KOPT-K1 (cell line): ENCODE measurements around the gene BCL11A.

Experiments
- H3K27ac ChIP-seq: fragments of 200-600 bp; sonication (generic); 2 replicates; pipeline ENCODE4 v1.5.1; 2016; ENCODE audit warnings: antibody characterized with exemption, mild to moderate bottlenecking, low read depth, low read length; ENCODE audit not compliant: poor library complexity, severe bottlenecking
- H3K36me3 ChIP-seq: fragments of 200-600 bp; sonication (generic); 2 replicates; pipeline ENCODE4 v1.5.1; 2017; ENCODE audit warnings: antibody characterized with exemption, mild to moderate bottlenecking, low read length, moderate library complexity; ENCODE audit not compliant: insufficient read depth
- H3K9me3 ChIP-seq: fragments of 200-600 bp; sonication (generic); 2 replicates; pipeline ENCODE4 v1.5.1; 2017; ENCODE audit warnings: antibody characterized with exemption, low read length, mild to moderate bottlenecking; ENCODE audit not compliant: insufficient read depth, poor library complexity, severe bottlenecking

Gene BCL11A

DNA sequence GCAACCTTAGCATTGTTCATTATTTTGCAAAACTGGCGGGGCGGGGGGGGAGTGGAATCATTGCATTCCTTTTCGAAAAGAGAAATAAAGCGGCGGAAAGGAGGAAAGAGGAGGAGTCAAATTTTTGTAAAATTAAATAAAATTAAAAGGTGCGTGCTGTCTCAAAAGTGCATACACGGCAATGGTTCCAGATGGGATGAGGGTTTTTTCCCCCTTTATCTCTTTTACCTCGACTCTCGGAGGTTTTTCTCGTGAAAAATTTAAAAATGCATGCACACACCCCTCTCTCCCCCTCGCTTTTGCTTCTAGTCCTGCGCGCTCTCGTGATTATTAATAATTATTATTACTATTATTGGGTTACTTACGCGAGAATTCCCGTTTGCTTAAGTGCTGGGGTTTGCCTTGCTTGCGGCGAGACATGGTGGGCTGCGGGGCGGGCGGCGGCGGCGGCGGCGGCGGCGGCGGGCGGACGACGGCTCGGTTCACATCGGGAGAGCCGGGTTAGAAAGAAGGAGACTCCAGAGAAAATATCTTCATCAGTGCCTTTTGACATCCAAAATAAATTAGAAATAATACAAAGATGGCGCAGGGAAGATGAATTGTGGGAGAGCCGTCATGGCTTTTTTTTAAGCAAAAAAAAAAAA is 481 bp downstream of the BCL11A start:
- Histone ChIP-seq H3K36me3 (no peaks in the 10 kb centered on the region), H3K27ac (peak overlapping the region; percentile 89), H3K9me3 (no peaks in the 10 kb centered on the region)

DNA sequence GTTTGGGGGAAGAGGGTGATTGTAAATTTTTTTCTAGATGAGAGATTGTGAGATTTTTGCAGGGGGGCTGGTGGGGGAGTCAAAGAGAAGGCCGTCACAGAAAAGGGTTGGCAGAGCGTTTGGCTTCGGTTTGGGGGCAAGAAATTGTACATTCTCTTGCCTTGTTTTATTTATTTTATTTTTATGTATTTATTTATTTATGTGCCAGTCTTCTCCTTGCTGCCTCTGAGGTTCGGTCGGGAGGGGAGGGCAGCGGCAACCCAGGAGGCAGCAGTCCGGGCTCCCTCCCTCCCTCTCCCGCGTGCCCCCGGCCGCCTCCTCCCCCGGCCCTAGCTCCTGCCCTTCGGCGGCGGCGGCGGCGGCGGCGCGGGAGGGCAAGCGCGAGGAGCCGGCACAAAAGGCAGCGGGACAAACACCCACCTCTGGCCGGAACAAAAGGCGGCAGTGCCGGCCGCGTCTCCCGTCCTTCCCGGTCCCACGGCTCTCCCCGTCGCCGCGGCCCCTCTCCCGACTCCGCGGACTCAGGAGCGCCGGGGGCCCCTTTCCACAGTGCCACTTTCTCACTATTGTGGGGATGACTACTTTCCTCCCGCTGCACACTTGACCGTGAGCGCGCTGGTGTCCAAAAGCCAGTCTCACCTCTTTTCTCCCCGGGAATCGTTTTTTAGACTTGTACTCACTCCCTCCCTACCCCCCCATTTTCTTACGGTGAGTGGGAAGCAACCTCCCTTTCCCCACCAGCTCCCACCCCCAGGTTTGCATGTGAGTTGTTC is 1.2 kb downstream of the BCL11A start:
- Histone ChIP-seq H3K36me3 (no peaks in the 10 kb centered on the region), H3K9me3 (no peaks in the 10 kb centered on the region), H3K27ac (peak overlapping the region; percentile 89)

DNA sequence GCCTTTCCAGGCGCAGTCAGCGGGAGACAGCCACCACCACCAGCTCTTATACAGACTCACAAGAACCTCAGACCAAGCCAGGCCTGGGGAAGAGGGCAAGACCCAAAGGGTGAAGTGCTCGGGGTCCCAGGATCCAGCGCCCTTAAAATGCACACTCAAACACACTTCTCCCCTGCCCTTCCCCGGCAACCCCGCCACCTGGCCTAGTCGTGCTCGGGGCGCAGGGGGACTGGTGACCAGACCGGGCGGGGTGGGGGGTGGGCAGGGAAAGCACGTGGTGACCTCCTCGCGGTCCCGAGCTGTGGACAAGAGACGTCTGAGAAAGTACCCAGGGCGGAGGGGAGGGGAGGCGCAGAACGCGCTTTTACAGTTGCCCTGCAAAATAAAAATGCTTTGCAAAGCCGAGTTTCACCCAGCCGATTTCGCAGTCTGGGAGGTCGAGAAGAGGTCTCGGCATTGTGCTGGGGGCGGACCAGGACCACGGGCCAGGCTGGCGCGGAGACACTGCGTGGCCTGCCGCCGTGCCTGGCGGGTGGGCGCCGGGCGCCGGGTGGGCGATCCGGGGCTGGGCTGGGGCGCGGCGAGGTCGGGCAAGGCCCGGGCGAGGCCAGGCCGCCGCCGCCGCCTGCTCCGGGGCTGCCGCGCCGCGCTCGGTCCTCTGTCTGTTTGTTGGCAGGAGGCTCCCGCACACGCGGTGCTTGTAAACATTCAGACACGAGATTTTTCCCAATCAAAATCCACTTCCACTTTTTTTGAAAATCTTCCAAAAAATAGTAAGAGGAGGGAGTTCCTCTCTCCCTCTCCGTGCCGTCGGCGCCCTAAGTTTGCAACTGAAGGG is 2.0 kb downstream of the BCL11A start:
- Histone ChIP-seq H3K27ac (peak overlapping the region; percentile 89), H3K36me3 (peaks cover 4% of the 10 kb centered on the region), H3K9me3 (no peaks in the 10 kb centered on the region)

DNA sequence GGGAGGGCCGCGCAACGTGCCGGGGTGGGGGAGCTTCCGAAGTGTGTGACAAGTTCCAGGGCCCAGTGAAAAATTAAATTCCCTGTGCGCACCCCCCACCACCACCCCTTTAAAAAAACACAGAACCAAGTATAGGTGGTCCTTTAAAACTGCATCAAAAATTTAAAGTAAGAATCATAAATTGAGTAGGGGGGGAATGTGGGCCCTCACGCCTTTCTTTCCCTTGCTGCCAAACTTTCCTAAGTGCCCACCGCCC is 2.5 kb downstream of the BCL11A start:
- no peaks in the 10 kb centered on the region for H3K9me3 ChIP-seq
- H3K27ac ChIP-seq = peak overlapping the region; percentile 89
- peaks cover 9% of the 10 kb centered on the region for H3K36me3 ChIP-seq

DNA sequence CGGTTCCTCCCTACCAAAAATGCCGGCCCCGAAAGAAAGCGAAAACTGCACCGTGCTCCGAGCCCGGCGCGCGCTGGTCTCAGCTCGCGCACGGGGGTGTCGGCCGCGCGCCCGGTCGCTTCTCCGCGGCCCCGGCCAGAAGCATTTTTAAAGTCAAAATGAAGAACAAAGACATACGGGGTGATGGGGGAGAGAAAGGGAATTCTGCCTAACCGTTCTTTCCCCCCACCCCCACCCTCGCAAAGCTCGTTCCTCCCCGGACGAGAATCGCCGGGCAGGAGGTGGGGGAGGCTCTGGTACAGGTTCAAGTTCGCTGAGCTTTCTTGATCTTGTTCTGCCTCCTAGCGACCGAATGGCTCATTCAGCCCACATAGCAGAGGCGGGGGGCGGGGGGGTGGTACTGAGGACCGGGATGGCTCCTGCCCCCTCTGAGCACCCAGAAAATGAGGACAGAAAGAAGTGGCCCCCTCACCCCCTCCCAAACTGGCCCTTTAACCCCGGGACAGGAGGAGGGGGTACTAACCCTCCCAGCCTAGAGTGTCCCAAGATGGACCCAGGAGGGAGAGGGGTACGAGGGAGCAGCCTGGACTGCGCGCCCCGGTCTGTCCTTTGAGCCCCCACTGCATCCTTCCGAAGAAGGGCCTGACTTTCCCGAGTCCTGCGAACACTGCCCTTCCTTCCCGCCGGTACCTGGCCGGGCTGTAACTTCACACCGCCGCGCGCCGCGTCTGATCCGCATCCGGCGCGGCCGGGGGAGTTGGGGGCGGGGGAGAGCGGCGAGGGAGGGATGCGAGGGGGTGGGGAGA is 3.1 kb downstream of the BCL11A start:
- Histone ChIP-seq H3K27ac (peak overlapping the region; percentile 89), H3K9me3 (no peaks in the 10 kb centered on the region)

DNA sequence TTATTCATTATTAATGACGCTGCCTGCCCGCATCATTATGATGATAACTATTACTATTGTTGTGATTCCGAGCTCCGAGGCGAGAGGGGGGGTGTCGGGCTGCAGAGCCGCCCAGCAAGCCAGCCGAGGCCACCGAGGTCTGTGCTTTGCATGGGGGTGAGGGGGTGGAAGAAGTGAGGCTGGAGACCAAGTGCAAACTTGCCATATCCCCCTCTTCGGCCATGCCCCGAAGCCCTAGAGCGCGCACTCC is 3.6 kb downstream of the BCL11A start:
- H3K36me3 ChIP-seq = peaks cover 20% of the 10 kb centered on the region
- H3K27ac ChIP-seq = peak overlapping the region; percentile 89
- no peaks in the 10 kb centered on the region for H3K9me3 ChIP-seq

More for the DNA sequence above, 3.1 kb downstream of the BCL11A start:
- peaks cover 14% of the 10 kb centered on the region for H3K36me3 ChIP-seq

DNA sequence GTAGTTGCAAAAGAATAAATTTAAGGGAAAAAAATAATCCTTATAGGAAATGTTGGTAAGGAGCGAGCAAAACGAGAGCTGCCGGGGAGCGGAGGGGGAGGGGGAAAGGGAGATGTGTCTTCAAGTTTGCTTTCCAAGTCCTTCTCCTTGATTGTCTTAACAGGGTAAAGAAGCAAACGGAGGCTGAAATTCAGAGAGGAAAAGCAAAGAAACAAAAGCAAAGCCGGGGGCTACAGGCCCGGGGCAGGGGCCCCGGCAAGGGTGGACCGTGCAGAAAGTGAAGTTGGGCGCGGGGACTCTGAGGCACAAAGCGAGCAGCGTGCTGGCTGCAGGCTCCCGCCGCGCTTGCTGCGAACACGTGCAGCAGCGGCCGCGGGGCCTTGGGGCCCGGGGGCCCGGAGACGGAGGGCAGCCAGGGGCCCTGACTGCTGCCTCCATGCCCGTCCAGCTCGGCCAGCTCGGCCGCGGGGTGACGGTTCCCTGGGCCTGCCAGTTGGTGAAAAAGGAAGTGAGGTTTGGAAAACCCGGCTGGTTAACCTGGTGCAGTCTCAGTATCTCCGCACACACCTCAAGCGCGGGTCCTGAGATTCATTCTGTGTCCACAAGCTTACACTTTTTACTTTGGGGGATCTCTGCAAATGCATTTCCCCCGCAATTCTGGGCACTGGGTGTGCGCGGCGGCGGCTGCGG is 4.1 kb downstream of the BCL11A start:
- Histone ChIP-seq H3K9me3 (no peaks in the 10 kb centered on the region), H3K36me3 (peaks cover 24% of the 10 kb centered on the region), H3K27ac (peak overlapping the region; percentile 89)

DNA sequence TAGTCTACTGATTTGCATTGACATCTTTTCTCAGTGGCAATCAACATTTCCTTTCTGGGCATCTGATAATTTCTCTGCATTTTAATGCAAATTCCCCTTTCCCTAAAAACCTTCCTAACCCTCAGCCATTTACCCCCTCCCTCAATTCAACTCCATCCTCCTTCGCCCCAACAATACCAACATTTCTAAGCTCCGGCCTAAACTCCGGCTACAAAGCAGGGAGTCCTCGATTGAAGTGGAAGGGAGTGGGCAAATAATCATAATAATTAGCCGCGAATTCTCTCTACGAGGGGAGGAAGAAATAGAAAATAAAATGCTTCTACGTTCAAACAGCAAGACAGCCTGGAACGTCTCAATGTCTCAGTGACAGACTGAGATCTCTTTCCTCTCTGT is 4.6 kb downstream of the BCL11A start:
- Histone ChIP-seq H3K27ac (peak overlapping the region; percentile 89), H3K36me3 (peaks cover 30% of the 10 kb centered on the region), H3K9me3 (no peaks in the 10 kb centered on the region)

DNA sequence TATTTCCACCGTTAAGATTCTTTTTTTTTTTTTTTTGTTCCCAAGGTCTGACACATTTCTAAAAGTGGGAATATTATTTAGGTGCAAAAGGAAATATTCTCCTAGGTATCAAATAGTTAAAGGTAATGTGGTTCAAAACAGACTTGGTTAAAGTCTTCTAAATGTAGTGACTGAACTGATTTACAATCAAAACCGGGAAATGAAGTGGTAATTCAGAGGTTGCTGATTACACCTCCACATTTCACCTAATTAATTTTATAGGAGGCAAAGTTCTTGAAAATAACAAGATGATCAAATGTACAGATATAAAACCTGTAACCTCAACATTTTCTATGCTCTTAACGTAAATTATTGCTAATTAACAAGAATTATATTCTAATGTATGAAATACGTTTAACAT is 5.1 kb downstream of the BCL11A start:
- Histone ChIP-seq H3K9me3 (no peaks in the 10 kb centered on the region), H3K36me3 (peaks cover 35% of the 10 kb centered on the region), H3K27ac (peak overlapping the region; percentile 89)

DNA sequence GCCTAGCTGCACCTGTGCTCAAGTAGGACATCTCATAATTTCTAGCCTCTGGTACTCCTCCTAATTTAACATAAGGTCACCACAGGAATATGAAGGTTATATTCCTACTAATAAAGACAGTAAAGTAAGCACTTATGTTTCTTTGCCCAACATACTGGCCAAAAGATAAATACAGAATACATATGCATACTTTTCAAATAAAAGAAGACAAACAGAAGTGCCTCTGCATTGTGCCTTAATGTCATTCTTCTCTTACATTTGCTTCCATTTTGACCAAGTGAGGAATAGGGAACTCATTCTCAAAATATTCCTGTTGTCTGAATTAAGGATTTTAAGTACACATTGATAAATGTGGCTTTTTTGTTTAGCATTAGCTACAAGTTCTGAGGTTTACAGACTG is 5.6 kb downstream of the BCL11A start:
- Histone ChIP-seq H3K9me3 (no peaks in the 10 kb centered on the region), H3K36me3 (peaks cover 40% of the 10 kb centered on the region), H3K27ac (no peak overlapping the region)

DNA sequence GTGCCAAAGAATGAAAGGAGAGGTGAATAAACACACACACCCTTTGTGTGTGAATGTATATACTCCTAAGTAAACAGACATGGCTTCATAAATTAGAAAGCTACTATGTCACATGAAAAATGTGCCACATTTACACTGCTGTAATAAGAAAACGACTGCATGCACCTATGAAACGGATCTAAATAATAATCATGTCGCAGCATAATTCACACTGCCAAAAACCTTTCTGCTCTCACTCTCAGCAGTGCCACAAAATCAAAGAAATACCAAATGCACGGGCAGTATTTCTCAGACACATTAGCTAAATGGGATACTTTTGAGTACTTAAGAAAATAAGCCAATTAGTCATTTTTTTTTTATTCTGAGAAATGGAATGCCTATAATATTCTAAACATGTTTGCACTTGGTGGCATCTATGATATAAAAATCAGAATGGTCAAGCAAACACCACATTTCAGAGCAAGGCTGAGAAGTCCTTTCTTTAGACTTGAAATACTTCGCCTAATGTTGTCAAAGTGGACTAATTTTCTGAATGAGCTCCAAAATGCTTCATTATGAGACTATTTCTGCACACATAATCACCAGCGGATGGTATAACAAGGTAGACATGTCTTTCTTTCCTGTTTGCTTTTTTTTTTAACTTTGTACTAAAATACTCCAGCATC is 6.6 kb downstream of the BCL11A start:
- H3K9me3 ChIP-seq = no peaks in the 10 kb centered on the region
- H3K36me3 ChIP-seq = peaks cover 49% of the 10 kb centered on the region
- H3K27ac ChIP-seq = no peak overlapping the region

DNA sequence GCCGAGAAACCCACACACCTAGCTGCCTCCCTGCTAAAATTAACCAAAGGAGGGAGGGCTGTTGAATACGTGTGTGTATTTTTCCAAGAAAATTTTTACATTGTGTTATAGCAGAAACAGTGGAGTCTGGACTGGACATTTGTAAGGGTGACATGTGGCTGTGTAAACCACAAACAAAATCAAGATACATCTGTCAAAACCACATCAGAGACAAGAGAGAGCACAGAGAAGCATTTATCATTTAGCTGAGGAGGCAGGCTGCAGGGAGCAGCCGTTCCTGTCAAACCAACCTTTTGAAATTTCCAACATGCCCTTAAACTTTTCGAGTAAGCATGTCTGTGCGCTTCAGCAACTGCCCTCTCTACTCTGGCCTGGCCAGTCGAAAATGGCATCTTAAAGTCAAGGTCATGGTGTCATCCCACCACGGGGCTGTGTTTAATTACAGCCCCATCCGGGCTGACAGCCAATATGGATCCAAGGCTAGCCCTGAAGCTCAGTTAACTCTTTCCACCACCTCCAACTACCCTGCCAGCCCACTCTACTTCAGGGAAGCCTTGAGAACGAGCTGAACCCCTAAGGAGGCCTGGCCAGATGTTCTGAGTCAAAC is 8.4 kb downstream of the BCL11A start:
- peaks cover 68% of the 10 kb centered on the region for H3K36me3 ChIP-seq
- no peaks in the 10 kb centered on the region for H3K9me3 ChIP-seq
- peak overlapping the region; percentile 0 for H3K27ac ChIP-seq

DNA sequence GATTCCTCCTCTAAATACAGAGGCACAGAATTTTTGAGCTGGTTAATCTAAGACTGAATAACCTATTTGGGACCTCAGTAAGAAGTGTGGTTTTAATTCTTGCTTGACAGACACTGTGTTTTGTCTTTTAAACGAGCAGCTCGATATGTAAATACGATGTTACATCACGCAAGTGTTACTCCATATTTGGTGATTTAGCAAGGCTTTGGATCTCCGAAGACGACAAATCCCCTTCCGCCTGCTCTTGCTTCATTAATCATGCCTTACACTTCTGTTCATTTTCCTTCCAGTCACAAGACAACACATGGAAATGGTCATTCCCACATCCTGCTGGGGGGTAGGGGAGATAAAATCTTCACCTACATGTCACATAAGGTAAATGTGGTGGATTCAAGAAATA is 9.4 kb downstream of the BCL11A start:
- Histone ChIP-seq H3K9me3 (no peaks in the 10 kb centered on the region), H3K27ac (no peak overlapping the region), H3K36me3 (peaks cover 78% of the 10 kb centered on the region)
